GM18526 (cell line): ENCODE results near the gene MEIOC.

Source experiments
- POLR2A ChIP-seq: IDR thresholded peaks from 3 replicates; pipeline ENCODE4 v1.6.1; 2011; ENCODE audit not compliant: insufficient read length; ENCODE audit errors: extremely low read depth

Gene MEIOC

DNA sequence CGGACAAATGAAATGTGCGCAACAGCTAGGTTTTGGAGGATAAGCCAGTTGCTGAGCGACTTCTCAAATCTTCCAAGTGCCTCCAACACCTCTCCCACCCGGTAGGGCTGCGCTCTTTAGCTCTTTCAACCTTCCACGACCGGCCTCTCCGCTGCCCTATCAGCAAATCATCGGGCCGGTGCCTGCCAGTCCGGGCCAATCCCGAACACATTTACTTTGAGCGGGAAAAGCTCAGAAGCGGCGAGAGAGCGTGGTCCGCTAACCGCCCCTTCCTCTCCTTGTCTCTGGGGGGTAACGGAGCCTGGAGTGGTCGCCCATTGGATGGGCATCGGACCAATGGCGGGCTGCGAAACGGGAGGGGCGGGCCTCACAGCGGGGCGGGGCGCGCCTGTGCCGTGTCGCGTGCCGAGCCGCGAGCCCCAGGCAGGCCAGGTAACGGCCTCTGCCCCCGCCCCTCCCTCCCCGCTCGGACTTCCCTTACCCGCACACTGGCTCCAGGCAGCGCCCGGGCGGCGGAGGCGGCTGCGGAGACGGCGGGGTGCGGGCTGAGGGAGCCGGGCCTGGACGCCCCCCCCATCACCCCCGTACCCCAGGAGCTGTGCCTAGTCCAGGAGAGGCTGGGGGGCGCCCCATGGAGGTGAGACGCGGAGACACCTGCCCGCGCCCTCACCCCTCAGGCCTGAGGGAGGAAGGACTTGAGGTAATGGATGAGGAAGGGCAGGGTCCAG is at the start of gene MEIOC:
Gene MEIOC, plus strand, starts transcription at position 486 of the 728 bp plus-strand sequence. Its CDS starts 146 bp downstream, at position 632.
- TF ChIP-seq POLR2A: no peak

DNA sequence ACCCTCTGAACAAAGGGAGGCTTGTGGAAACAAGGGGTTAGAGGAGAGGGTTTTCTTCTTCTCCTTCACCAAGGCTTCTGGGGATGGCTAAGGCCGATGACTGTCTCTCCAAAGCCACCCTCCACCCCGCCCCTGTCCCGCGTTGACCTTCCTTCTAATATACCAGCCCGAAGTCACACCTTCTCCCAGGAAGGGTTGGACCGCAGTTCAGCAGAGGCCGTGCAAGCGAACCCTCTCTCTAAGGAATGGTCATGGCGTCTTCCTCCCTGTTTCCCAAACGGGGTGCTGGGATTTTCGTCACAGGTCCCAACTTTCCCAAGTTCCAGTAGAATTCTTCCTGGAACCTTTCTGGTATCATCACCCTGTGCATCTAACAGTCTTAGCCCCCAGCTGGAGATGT is 49.6 kb upstream of the MEIOC start:
- no peak for TF ChIP-seq POLR2A

DNA sequence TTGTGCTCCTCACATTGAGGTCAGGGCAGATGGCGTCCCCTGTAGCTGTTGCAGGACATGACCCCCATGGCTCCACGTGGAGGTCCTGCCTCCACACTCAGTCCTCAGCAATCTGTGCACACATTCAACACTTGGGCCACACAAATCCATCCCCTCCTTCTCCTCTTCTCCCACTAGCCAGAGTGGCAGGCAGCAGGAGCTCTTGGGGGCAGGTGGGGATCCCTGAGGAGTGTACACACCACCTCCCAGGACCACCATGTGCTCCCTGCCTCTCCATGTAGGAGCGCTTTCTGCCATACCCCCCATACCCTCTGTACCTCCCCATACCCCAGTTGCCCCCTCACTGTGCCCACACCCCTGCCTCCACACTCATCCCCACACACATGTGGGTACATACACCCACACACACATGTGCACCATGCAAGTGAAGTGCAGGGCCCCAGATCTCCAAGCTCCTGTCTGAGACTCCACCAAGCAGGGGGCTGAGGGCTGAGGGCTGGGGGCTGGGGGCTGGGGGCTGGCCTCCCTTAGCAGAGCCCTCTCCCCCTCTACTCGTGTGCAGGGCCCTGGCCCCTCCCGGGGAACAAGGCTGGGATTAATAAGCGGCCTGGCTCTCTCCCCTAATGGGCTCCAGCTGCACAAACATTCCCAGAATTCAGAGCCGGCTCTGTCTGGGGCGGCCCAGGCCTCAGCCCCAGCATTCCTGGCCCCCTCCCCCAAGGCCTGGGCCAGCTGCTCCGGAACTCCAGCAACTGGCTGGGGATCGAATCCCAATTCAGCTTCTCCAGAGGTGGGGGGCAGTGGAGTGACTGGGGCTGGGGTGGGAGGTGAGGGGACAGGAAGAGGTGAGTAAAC is 48.2 kb upstream of the MEIOC start:
- TF ChIP-seq POLR2A: no peak

DNA sequence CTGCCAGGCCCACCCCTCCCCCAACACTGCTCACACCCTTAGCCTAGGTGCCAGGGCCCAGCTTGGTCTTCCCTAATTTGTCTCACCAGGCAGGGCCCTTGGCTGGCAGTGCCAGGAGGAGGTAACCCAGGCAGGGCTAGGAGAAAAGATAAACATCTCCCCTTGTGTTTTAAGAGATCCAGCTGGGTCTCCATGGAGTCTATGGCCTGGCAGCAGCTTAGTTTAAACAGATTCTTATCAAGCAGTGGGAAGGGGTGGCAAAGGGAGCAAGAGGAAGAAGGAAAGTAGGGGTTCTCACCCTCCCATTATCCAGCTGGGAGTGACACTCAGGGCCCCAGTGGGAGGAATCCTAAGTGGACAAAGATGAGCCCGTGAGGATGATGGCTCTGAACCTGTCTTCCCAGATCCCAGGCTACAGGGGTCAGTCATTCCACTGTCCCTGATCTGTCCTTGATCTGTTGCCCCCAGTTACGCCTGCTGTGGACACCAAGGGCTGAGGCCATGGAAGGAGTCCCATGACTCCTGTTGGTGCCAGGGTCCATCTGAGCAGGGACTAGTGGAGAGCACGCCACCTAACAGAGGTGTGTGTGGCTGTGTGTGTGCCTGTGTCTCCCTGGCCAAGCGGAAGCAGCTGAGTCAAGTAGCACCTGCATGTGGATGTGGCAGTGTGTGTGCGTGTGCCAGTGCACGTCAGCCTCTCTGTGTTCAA is 47.4 kb upstream of the MEIOC start:
- TF ChIP-seq POLR2A: no peak

DNA sequence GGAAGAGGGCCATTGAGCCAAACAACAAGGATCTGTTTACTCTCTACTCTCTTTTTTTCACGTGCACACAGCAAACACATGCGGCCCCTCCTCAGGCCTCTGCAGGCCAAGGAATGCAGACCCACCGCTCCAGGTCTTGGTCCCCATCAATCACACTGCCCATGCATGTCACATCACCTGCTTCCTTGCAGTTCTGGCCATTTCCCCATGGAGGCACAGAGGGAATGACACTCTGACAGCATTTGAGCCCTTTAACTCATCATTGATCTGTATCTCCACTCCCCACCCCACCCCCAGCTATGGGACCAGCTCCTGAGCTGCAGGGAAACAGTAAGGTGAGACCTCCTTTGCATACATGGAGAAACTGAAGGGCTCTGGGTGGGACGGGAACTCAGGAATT is 45.9 kb upstream of the MEIOC start:
- no peak for TF ChIP-seq POLR2A

DNA sequence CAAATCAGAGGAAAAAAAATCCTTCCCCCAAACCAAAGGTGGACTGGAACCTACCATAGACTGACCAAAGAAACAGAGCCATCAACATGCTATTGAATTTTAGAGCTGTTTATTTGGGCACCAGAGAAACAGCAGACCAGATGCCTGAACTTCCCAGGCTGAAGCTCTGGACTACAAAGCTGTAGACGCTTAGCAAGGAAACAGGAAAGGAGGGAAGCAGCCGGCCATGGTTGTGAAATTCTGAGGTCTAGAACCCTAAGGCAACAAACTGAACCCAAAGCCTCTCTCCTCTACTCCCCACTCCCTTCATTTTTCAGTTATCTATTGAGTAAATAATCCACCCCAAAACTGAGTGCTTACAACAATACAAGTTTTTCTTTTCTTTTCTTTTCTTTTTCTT is 45.4 kb upstream of the MEIOC start:
- no peak for TF ChIP-seq POLR2A

DNA sequence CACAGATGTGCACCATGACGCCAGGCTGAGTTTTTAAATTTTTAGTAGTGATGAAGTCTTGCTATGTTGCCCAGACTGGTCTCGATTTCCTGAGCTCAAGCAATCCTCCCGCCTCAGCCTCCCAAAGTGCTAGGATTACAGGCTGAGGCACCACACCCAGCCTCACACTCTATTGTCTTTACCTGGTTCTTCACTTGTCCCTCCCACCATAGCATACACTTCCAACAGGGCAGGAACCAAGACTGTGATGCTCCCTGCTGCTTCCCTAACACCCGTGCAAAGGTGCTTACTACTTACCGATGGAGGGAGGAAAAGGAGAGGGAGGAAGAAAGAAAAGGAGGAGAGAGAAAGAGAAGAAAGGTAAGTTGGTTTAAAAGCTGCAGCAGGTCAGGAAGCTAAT is 41.4 kb upstream of the MEIOC start:
- no peak for TF ChIP-seq POLR2A

DNA sequence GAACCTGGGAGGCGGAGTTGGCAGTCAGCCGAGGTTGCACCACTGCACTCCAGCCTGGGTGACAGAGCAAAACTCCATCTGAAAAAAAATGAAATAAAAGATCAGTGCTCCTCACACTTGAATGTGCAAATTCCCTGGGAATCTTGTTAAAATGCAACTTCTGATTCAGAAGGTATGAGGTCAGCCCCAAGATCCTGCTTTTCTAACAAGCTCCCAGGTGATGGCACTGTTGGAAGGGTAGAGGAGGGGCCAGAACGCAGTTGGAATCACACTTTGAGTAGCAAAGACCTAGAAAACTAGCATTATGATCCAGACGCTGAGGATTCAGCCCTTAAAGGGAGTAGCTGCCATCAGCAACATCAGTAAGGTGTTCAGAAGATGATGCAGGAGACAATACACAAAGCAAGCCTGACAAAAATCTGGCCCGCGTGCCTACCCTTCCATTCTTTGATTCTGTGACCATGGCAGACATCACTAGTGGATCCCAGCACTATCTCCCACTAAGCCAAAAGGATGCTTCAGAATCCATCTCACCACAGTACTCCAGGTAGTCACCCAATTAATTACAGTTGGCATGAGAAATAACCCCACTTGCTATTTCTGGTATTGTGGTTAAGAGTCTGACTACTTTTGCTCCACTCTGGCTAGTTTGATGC is 33.1 kb upstream of the MEIOC start:
- TF ChIP-seq POLR2A: no peak

DNA sequence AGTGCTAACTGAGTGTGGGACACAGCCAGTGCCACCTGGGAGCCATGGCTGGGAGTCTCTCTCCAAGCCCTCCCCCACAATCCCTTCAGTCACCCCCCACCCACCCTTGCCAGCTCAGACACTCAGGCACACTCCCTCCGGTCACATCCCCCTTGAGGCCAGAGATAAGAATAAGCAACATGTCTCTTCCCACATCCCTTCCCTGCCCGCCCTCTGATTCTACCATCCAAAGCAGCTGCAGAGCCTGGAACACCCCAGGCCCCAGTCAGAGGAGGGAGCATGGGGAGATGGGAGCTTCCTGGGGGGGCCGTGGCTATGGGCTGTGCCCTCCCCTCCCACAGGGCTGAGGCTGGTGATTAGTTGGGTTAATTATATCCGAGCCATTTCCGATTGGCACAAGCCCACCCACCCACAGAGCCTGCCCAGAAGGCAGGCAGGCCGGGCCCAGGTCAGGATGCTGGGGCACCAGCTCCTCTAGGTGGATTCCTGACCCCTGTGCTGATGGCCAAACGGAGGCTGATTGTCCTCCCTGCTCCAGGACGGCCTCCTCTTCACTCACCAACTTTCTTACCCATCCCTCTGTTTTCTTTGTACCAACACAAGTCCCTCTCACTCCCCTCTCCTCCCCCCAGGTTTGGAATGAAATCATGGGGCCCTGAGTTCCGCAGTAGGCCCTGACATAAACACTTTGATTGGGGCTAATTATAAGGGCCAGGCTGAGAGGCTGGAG is 28.6 kb upstream of the MEIOC start:
- TF ChIP-seq POLR2A: no peak

DNA sequence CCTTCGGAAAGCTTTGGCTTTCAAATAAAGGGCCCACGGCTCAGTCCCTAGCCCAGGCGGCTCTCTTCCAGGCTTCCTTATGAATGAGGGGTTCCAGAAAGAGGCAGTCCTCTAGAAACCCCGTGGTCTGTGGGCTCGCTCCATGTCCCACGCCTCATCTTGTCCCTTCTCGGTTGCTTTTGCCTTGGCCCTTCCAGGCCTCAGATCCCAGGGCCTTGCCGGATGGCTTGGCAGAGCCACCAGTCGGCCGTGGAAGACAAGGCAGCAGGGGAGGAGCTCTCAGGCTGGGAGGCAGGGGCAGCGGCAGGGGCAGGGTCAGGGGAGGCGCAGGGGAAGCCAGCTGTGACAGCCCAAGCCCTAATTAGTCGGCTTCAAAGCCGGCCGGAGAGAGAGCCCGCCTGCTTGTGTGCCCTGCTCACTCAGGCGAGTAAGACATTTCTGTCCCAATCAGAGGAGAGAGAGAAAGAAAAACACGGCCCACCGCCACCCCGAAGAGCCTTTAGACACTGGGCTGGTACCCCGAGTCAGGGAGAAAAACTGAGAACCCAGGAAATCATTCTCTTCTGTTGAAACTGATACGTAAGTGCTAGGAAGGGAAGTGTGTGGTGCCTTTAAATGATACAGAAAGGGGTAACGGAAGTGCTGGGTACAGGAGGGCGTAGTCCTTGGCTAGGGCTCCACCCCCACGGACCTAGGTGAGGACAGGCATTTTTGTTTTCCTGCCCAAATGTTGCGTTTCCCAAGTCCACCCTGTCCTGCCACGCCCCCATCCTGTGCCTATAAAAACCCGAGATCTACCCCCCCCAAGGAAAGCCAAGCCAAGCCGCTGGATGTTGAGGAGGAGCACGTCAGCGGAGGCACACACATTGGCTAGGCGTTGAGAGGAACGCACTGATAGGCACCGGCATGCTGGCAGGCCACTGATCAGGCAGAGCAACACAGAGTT is 27.8 kb upstream of the MEIOC start:
- TF ChIP-seq POLR2A: no peak

DNA sequence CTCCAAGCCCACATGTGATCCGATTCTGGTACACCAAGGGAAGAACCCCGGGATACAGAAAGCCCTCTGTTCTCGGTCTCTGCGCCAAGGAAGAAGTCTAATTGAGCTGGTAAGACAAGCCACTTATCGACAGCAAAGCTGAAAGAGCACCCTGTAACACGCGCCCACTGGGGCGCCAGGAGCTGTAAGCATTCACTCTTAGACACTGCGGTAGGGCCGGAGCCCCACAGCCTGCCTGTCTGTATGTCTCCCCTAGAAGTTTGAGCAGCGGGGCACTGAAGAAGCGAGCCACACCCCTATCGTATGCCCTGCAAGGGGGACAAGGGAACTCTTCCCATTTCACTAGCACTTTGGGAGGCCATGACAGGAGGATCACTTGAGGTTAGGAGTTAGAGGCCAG is 27.0 kb upstream of the MEIOC start:
- no peak for TF ChIP-seq POLR2A

DNA sequence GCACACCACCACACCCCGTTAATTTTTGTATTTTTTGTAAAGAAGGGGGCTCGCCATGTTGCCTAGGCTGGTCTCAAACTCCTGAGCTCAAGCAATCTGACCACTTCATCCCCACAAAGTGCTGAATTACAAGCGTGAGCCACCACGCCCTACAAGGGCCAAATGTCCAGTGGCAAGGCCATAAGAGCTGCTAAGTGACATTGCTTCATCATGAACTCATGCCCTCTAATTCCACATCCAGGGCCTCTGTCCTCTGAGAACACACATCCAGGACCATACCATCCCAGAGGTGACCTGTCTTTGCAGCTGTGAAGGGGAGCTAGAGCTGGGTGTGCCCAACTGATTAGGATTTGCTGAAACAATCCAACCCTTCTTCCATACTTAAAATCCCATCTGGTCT is 25.6 kb upstream of the MEIOC start:
- no peak for TF ChIP-seq POLR2A

DNA sequence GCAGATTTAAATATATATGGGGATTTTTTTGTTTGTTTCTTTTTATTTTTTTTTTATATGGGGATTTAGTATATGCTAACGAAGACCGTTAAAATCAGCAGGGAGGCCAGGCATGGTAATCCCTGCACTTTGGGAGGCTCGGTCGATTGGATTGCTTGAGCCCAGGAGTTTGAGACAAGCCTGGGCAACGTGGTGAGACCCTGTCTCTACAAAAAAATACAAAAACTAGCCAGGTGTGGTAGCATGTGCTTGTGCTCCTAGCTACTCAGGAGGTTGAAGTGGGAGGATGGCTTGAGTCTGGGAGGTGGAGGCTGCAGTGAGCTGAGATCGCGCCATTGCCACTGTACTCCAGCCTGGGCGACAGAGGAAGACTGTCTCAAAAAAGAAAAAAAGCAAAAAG is 22.3 kb upstream of the MEIOC start:
- TF ChIP-seq POLR2A: no peak

DNA sequence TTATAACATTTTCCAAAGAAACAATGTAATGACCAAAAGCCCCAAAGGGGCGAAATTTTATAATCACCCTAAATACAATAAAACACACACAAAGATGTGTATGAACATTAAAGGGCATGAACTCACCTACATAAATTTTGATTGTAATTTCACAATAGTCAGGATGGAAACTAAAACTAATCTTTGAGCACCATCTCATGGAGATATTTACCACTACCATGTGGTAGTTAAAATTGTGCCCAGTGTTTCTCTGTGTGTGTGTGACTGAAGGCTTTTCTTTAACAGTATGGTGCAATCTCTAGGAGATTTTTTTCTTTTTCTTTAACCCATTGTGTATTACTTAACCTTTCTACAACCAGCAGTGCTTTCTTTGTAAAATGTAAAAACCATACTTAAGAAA is 19.7 kb upstream of the MEIOC start:
- no peak for TF ChIP-seq POLR2A
